ENCODE data around the gene RRP8. TPM values are rescaled to one million over a fixed set of nuclear protein-coding genes. Genes with fewer than 3 reads are reported as not detected.

The RRP8 gene
- total RNA-seq, 1 experiment from 2014 or later = 15.1 TPM

GRCh38 chr11:6570691-6571427 is 32.6 kb downstream of the RRP8 start:
- H3K9ac ChIP-seq (ENCODE audit: low read length) = no peak overlapping the region
- H3K4me3 ChIP-seq (ENCODE audit: low read length) = no peak overlapping the region
- H4K20me1 ChIP-seq (ENCODE audit: low read length) = no peaks in the 10 kb centered on the region
- H3K36me3 ChIP-seq (ENCODE audit: low read depth, low read length) = no peaks in the 10 kb centered on the region
- no peak overlapping the region for H2AFZ ChIP-seq (ENCODE audit: low read length)
- no TSS peak for BruUV-seq (replicated peaks)
- CTCF ChIA-PET = no interaction called here
- no peak for TF ChIP-seq EZH2phosphoT487 (IDR thresholded peaks at IDR 0.05; ENCODE audit: borderline replicate concordance, low read length)
- no peak for TF ChIP-seq EZH2 (IDR thresholded peaks at IDR 0.05; ENCODE audit: low read length, unreplicated experiment)
- TF ChIP-seq CTCF (conservative IDR thresholded peaks at IDR 0.05; ENCODE audit: low read depth, low read length) = no peak
- DNase-seq (no peak), ATAC-seq (no peak)
- no peaks in the 10 kb centered on the region for H3K27me3 ChIP-seq (ENCODE audit: low read length)
- no peaks in the 10 kb centered on the region for H3K79me2 ChIP-seq (ENCODE audit: low read length)
- POLR2A ChIA-PET (ENCODE audit: unreplicated experiment) = no interaction called here
- H3K9me2 ChIP-seq (replicated peaks; ENCODE audit: low read length) = no peaks in the 10 kb centered on the region
- H3K4me1 ChIP-seq (ENCODE audit: insufficient read depth, low read length) = peaks cover 16% of the 10 kb centered on the region
- intact Hi-C loops (cut with micrococcal nuclease) = no loop called here
- no peak overlapping the region for H3K4me2 ChIP-seq (ENCODE audit: low read length)
- no peaks in the 10 kb centered on the region for H3K9me3 ChIP-seq (ENCODE audit: low read length)
- H3K27ac ChIP-seq (ENCODE audit: low read length) = no peak overlapping the region
- no peaks in the 10 kb centered on the region for H3F3A ChIP-seq (ENCODE audit: low read length, unreplicated experiment)

- Histone ChIP-seq H3K4me2 (ENCODE audit: low read length) (no peak overlapping the region), H3K9me3 (ENCODE audit: low read length) (no peaks in the 10 kb centered on the region), H3K9me2 (replicated peaks; ENCODE audit: low read length) (no peaks in the 10 kb centered on the region), H3K79me2 (ENCODE audit: low read length) (no peaks in the 10 kb centered on the region), H3K9ac (ENCODE audit: low read length) (no peak overlapping the region), H3K4me3 (ENCODE audit: low read length) (no peak overlapping the region), H4K20me1 (ENCODE audit: low read length) (no peaks in the 10 kb centered on the region), H2AFZ (ENCODE audit: low read length) (no peak overlapping the region), H3K27me3 (ENCODE audit: low read length) (no peaks in the 10 kb centered on the region), H3F3A (ENCODE audit: low read length, unreplicated experiment) (no peaks in the 10 kb centered on the region), H3K27ac (ENCODE audit: low read length) (no peak overlapping the region), H3K36me3 (ENCODE audit: low read depth, low read length) (no peaks in the 10 kb centered on the region), H3K4me1 (ENCODE audit: insufficient read depth, low read length) (peaks cover 16% of the 10 kb centered on the region)
- DNase-seq (no peak), ATAC-seq (no peak)
- TF ChIP-seq EZH2phosphoT487 (IDR thresholded peaks at IDR 0.05; ENCODE audit: borderline replicate concordance, low read length) = no peak
- no peak for TF ChIP-seq CTCF (conservative IDR thresholded peaks at IDR 0.05; ENCODE audit: low read depth, low read length)
- no peak for TF ChIP-seq EZH2 (IDR thresholded peaks at IDR 0.05; ENCODE audit: low read length, unreplicated experiment)
- CTCF ChIA-PET = no interaction called here
- POLR2A ChIA-PET (ENCODE audit: unreplicated experiment) = interaction anchor here (0.6 kb wide), 1 partner anchor 13 kb away, joined by 3 read pairs; no protein-coding TSS in a partner anchor
- intact Hi-C loops (cut with micrococcal nuclease) = no loop called here
- BruUV-seq (replicated peaks) = no TSS peak
Observed at GRCh38 chr11:6569706-6570105, 33.7 kb downstream of the RRP8 start.

DNA sequence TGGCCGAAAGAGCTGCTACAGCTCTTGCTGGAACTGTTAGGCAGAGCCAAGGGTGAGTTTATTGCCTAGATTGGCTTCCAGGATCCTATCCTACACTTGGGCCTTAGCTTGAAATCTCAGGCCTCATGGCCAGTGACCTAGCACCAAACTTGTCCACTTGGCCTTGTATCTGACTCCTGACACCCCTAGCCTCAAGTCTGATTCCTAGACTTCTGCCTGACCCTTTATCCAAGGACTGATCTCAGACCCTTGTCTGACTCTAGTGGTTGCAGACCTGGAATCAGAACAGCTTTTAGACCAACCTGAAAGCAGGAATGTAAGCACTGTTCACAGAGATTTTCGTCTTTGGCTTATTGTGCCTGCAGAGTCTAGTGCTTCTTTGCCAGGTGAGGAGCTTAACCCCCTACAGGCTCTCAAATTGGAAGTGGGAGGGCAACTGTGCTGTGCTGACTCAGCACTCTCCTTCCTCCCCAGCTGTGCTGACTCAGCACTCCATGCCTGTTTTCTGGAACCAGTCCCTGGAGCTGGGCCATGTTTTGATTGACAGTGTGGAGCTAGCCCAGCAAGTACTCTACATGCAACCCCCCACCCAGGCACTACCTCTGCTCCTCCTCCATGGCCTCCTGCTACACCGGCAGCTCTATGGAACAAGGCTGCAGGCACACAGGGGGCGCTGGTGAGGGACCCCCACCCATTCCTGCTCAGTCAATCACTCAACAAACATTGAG is 35.1 kb downstream of the RRP8 start:
- H3K4me2 ChIP-seq (ENCODE audit: low read length) = no peak overlapping the region
- H3K9me2 ChIP-seq (replicated peaks; ENCODE audit: low read length) = no peaks in the 10 kb centered on the region
- no TSS peak for BruUV-seq (replicated peaks)
- DNase-seq (peak; percentile 77), ATAC-seq (peak; percentile 50)
- no peak overlapping the region for H3K27ac ChIP-seq (ENCODE audit: low read length)
- H3K27me3 ChIP-seq (ENCODE audit: low read length) = no peaks in the 10 kb centered on the region
- no peak overlapping the region for H3K9ac ChIP-seq (ENCODE audit: low read length)
- CTCF ChIA-PET = no interaction called here
- peaks cover 16% of the 10 kb centered on the region for H3K4me1 ChIP-seq (ENCODE audit: insufficient read depth, low read length)
- no peaks in the 10 kb centered on the region for H4K20me1 ChIP-seq (ENCODE audit: low read length)
- no peaks in the 10 kb centered on the region for H3K79me2 ChIP-seq (ENCODE audit: low read length)
- no peaks in the 10 kb centered on the region for H3K9me3 ChIP-seq (ENCODE audit: low read length)
- POLR2A ChIA-PET (ENCODE audit: unreplicated experiment) = no interaction called here
- no peaks in the 10 kb centered on the region for H3K36me3 ChIP-seq (ENCODE audit: low read depth, low read length)
- TF ChIP-seq CTCF (conservative IDR thresholded peaks at IDR 0.05; ENCODE audit: low read depth, low read length) = peak; percentile 33; the same call in 1 of the 2 replicates
- no peak for TF ChIP-seq EZH2 (IDR thresholded peaks at IDR 0.05; ENCODE audit: low read length, unreplicated experiment)
- no peak for TF ChIP-seq EZH2phosphoT487 (IDR thresholded peaks at IDR 0.05; ENCODE audit: borderline replicate concordance, low read length)
- no peaks in the 10 kb centered on the region for H3F3A ChIP-seq (ENCODE audit: low read length, unreplicated experiment)
- no peak overlapping the region for H2AFZ ChIP-seq (ENCODE audit: low read length)
- H3K4me3 ChIP-seq (ENCODE audit: low read length) = no peak overlapping the region
- intact Hi-C loops (cut with micrococcal nuclease) = no loop called here
